T-helper 1 cell (primary cell): ENCODE data around the gene MS4A12.
"Not testable (repeated sequence)": the region's sequence is repeated elsewhere in the genome, so short reads cannot be mapped to it uniquely, and the experiment has no call there.

Experiments
- DNase-seq, 5 donors: peaks; one replicate each; pipeline ENCODE4 v3.0.0-alpha.2; 2012 to 2020
- total RNA-seq, 4 donors: gene quantifications; one replicate each; lab custom pipeline; 2026; lab: John Stamatoyannopoulos, UW

Gene MS4A12, protein sequence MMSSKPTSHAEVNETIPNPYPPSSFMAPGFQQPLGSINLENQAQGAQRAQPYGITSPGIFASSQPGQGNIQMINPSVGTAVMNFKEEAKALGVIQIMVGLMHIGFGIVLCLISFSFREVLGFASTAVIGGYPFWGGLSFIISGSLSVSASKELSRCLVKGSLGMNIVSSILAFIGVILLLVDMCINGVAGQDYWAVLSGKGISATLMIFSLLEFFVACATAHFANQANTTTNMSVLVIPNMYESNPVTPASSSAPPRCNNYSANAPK
- total RNA-seq: 0 to 0.08 (median 0) reads per million in 4 donors

DNA sequence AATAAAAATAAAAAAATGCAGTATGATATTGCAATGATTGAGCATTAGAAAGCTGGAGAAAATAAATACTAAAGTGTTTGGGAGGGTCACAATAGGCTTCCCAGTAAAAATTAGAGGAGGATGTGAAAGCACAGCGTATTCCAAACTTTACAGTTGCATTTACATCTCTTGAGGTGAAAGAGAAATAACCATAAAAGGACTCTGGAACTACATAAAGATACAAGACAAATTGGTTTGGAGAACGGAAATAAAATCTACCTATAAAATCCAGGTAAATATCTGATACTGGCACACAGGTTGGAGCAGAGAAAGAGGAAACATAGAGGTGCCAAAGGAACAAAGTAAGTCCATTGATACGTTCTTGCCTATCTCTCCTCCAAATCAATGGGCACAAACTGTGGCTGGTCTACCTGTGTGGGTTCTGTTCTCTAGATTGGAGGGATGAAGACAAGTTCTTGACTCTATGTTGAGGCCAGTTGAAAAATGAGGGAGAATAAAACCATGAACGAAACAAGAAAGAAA is at the start of gene MS4A12:
TSS of gene MS4A12 (plus strand) at position 291 of the 522 bp plus-strand sequence. CDS start 4,541 bp downstream, outside the sequence.
- DNase-seq: no peak

DNA sequence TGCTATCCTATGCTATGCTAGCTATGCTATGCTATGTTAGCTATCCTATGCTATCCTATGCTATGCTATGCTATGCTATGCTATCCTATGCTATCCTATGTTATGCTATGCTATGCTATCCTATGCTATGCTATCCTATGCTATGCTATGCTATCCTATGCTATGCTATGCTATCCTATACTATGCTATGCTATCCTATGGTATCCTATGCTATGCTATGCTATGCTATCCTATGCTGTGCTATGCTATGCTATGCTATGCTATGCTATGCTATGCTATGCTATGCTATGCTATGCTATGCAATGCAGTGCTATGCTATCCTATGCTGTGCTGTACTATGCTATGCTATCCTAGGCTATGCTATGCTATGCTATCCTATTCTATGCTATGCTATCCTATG is 45.5 kb upstream of the MS4A12 start:
- no peak for DNase-seq

GRCh38 chr11:60447846-60448245 is 44.7 kb upstream of the MS4A12 start:
- no peak for DNase-seq

GRCh38 chr11:60451185-60451584 is 41.4 kb upstream of the MS4A12 start:
- DNase-seq: not testable (repeated sequence)

GRCh38 chr11:60454212-60454611 is 38.4 kb upstream of the MS4A12 start:
- no peak for DNase-seq

DNA sequence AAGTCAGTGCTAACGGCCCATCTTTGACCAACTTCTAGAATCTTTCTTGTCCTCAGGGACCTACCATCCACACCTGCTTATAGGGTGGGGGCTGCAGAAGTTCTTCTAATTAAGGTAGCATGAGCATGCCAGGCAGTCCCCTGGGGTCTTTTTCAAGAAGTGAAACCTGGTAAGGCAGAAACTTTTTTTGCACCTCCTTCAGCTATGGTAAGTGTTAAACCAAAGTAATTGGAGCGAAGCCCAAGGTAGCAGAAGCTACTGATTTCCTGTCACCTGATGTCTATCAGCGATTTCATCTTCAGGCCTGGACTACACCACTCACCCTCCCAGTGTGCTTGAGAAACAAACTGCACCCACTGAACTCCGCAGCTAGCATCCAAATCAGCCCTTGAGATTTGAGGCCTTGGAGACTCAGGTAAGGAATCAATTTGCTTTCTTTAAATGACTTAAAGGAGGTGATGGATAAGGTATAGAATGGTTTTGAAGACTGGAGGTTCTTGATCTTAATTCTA is 37.0 kb upstream of the MS4A12 start, which contains the start of gene MS4A1:
TSS of gene MS4A1 (plus strand) at position 317 of the 512 bp plus-strand sequence. CDS start 6,528 bp downstream, outside the sequence.
- no peak for DNase-seq

DNA sequence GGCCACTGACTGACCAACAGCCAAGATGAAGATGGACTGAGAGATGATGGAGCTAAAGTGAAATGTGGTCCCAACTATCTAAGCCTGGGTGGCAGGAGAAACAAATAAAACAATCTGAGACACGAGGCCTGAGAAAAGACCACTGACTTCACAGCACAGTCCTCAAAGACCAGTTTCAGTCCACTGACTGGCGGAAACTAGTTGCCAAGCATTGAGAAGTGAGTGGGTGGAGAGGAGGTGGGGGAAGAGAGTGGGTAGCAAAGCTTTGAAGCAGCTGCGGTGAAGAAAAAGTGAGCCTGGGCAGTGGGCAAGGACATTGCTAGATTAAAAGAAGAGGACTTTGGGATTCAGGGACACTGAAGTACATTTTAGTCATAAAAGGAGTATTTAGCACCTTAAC is 35.0 kb upstream of the MS4A12 start:
- no peak for DNase-seq

GRCh38 chr11:60459345-60459744 is 33.2 kb upstream of the MS4A12 start:
- DNase-seq: no peak

- no peak for DNase-seq
Observed at GRCh38 chr11:60468829-60469228, 23.7 kb upstream of the MS4A12 start.

DNA sequence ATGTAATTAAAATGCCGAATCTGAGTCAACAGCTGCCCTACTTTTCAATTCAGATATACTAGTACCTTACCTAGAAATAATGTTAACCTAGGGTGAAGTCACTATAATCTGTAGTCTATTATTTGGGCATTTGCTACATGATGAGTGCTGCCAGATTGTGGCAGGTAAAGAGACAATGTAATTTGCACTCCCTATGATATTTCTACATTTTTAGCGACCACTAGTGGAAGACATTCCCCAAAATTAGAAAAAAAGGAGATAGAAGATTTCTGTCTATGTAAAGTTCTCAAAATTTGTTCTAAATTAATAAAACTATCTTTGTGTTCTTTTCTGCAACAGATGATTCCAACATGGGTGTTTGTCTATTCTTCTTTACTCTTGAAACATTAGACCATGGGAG is 22.9 kb upstream of the MS4A12 start:
- no peak for DNase-seq

GRCh38 chr11:60477035-60477445 is 15.5 kb upstream of the MS4A12 start:
- no peak for DNase-seq

DNA sequence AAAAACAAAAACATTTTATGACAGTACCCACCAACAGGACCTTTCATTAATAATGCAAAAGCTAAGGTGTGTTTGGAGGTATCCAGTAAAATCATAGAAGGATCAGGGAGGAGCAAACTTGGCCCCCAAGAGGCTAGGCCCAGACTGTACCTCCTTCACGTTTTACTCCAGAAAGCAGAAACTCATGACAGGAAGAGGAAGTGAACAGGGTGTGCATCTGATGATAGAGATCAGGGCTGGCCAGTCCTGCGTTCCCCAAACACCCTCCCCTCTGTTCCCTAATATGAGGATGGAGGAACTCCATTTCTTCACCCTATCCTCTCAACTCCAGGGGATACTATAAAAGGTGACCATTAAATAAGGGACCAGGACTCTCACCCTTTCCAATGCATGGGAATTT is 10.2 kb upstream of the MS4A12 start:
- no peak for DNase-seq

DNA sequence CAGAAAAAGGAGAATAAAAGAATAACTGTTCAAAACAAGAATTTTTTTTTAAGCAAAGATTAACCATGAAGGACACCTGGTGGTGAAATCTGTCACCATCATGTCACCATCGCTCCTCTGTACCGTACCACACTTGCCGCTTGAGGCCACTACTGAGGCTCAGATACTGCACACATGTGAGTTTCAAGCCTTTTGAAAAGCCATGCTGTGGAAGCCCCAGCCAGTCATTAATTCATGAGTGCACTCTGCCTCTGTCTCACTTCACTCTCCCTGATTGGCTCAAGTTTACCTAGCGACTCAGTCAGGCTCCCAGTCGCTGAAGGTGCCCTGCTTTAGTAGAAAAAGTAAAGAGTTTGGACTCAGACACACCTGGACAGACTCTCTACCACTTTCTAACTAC is 6.6 kb upstream of the MS4A12 start:
- DNase-seq: peak in 2 of 5 donors; percentile 6 to 23

DNA sequence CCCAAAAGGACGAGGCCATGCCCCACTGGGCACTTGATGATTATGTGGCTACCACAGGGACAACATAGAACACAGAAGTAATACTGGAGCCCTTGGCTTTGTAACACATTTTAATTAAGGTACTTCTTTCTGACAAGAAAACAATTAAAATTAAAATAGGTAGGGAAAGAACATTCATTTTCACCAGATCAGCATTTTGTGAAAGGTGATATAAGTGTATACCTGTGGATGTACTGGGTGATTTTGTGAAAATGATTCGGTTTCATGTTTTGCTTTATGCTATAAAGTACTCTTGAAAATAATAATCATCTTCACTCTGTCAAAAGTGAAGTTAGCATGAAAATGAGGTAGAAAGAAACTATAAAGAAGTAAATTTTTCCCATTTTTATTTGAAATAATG is 876 bp downstream of the MS4A12 start:
- no peak for DNase-seq

DNA sequence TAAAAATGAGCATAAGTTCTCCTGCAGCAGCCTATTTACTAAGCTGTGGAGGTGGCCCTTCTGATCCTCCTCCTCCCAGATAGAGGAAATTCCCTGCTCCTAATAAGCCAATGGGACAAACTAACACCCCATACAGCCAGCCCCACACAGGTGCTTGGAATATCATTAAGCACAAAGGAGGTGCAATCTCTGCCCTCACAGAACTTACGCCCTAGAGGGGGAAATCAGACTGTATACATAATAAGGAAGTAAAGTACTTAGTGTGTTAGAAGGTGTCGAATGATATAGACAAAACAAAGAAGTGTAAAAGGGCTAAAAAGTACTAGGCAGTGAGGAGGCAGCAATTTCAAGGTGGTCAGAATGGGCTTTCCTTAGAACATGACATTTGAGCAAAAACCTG is 5.8 kb downstream of the MS4A12 start:
- DNase-seq: no peak

DNA sequence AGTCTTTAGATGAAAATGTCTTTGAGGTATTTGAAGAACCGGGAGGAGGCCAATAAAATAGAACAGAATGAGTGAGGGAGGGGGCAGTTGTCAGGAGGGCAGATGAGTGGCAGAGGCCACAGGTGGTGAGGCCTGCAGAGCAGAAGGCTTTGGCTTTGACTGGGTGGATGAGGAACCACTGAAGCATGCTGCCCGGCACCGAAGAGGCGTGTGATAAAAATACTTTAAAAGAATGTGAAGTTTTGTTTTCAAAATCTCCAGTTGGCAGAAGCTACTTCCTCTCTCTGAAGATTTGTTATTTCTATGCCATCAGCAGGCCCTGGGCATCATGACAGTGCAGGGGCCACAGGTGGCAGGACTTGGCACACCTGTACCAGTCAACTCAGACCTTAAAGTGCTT is 6.3 kb downstream of the MS4A12 start:
- DNase-seq: no peak

DNA sequence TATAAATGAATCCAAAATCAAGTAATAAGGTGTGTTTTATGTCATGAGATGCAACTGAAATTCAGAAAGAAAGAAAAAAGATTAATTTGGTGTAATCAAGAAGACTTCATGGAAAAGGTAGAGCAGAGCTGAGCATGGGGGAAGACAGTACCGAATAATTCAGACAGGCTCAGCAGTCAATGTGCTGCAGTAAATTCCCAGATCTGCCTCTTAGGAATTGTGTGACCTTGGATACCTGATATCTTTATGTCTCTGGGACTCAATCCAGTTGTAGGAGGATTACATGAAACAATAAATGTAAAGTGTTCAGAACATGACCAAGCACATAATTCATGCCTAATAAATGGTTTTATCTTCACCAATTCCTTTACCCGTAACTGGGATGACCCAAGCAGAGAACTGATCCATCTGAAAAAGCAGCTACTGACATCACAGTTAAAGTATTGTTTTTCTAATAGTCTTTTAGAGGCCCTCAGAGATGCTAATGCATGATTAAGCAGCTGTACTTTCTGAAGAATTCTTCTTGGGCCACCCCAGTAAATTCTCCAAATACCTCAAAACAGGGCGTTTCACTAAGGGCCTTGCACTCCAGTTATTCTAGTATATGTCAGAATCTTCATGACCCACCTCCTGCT is 7.8 kb downstream of the MS4A12 start:
- no peak for DNase-seq

DNA sequence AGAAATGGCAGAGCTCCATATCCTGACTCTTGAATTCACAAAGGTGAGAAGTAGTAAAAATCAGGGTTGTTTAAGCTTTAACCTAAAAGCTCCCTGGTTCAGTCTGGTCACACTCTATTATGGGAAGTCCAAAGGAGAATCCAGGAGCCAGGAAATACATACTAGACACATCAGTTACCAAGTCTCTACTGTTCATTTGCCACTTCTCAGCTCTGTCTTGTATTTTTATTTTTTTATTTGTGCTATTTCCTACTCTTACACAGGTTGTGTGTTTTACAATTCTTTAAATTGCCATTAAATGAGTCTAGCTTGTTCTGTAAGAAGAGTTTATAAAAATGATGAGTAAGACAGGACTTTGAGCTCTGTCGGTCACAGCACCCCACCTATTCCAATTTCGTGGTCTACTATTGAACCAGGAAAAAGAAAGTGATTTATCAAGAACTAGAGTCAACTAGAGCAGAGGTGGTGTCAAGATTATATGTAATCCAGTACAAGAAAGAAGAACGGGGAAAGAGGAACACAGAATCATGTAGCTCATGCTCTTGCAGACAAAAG is 9.7 kb downstream of the MS4A12 start:
- no peak for DNase-seq

DNA sequence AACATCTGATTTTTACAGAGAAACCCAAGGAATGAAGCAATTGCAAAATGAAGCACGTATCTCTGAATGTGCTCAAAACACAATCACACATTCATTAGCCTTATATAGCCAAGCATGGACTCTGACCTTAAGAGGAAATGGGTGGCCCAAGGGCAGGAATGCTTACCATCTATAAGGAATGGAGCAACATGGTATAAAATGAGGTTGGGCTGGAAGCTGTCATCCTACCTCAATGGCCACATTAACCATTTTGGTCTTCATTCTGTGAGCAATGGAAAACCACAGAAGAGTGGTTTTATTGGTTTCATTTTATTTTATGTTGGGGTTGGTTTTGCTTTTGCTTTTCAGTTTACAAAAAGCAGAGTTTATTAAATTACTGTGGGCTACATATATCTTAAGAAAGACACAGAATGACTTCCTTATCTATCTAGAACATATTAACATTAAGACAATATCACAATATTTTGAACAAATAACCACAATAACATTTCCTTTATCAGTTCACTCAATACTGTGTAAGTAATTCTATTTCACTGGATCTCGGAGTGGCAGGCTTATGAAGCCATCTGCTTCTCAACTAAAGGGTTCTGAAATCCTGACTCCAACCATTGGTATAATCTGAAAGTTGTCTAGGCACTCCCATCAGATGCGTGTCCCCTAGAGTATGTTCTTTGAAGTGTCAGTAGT is 11.8 kb downstream of the MS4A12 start:
- peak in 1 of 5 donors; percentile 30 for DNase-seq

DNA sequence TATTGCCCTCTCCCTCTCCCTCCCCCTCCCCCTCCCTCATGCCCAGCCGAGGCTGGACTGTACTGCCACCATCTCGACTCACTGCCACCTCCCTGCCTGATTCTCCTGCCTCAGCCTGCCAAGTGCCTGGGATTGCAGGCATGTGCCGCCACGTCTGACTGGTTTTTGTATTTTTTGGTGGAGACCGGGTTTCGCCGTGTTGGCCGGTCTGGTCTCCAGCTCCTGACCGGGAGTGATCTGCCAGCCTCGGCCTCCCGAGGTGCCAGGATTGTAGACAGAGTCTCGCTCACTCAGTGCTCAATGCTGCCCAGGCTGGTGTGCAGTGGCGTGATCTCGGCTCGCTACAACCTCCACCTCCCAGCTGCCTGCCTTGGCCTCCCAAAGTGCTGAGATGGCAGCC is 17.0 kb downstream of the MS4A12 start:
- not testable (repeated sequence) for DNase-seq

DNA sequence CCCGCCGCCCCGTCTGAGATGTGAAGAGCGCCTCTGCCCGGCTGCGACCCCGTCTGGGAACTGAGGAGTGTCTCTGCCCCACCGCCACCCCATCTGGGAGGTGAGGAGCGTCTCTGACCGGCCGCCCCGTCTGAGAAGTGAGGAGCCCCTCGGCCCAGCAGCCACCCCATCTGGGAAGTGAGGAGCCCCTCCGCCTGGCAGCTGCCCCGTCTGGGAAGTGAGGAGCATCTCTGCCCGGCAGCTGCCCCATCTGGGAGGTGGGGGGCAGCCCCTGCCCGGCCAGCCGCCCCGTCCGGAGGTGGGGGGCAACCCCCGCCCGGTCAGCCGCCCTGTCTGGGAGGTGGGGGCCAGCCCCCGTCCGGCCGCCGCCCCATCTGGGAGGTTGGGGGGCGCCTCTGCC is 17.6 kb downstream of the MS4A12 start:
- not testable (repeated sequence) for DNase-seq

DNA sequence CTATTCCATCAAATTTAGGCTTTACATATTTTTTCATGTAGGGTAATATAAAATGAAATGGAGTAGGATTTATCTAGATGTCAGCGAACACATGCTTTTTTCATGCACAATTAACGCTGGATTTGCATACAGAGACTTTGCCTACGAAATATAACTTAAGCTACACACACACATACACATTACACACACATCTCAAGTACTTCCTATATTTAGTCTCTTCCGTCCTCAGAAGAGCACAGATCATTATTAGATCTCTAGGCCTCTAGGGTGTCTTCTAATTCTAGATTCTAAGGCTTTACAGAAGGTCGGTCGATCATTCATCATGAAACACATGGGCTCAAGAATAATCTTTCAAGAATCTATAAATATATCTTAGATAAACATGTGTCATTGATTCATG is 18.8 kb downstream of the MS4A12 start:
- DNase-seq: no peak

GRCh38 chr11:60512651-60513225 is 20.2 kb downstream of the MS4A12 start:
- DNase-seq: no peak
